H9 (cell line): ENCODE measurements around the gene NOC3L. TPM values are rescaled to one million over a fixed set of nuclear protein-coding genes. Genes with fewer than 3 reads are reported as not detected.

Experiments used
- DNase-seq: peaks from one replicate; pipeline ENCODE4 v3.0.0-alpha.2; 2017
- H2AFZ ChIP-seq: one replicate; pipeline ENCODE4 v1.6.1; 2013; ENCODE audit warnings: mild to moderate bottlenecking, low read length, control low read depth, moderate library complexity
- H2AK5ac ChIP-seq: 2 replicates; pipeline ENCODE4 v1.6.1; 2013; ENCODE audit warnings: low read length, control low read depth, mixed read lengths; ENCODE audit not compliant: insufficient read length
- H2BK120ac ChIP-seq: one replicate; pipeline ENCODE4 v1.6.1; 2013; ENCODE audit warnings: low read depth, mild to moderate bottlenecking, low read length, control low read depth, inconsistent platforms; ENCODE audit not compliant: poor library complexity, severe bottlenecking
- H2BK12ac ChIP-seq: 2 replicates; pipeline ENCODE4 v1.6.1; 2013; ENCODE audit warnings: low read length, control low read depth, mixed read lengths, low read depth; ENCODE audit not compliant: insufficient read length
- H2BK15ac ChIP-seq: 2 replicates; pipeline ENCODE4 v1.6.1; 2013; ENCODE audit warnings: low read depth, low read length, control low read depth
- H2BK20ac ChIP-seq: one replicate; pipeline ENCODE4 v1.6.1; 2013; ENCODE audit warnings: low read depth, mild to moderate bottlenecking, low read length, control low read depth, inconsistent platforms; ENCODE audit not compliant: poor library complexity, severe bottlenecking
- H2BK5ac ChIP-seq: 2 replicates; pipeline ENCODE4 v1.6.1; 2013; ENCODE audit warnings: low read length, control low read depth, mixed read lengths; ENCODE audit not compliant: insufficient read length
- H3K14ac ChIP-seq: 2 replicates; pipeline ENCODE4 v1.6.1; 2013; ENCODE audit warnings: low read length, control low read depth; ENCODE audit not compliant: insufficient read depth
- H3K18ac ChIP-seq: 2 replicates; pipeline ENCODE4 v1.6.1; 2013; ENCODE audit warnings: low read depth, mild to moderate bottlenecking, mixed read lengths, low read length, control low read depth; ENCODE audit not compliant: insufficient read length
- H3K23ac ChIP-seq: 2 replicates; pipeline ENCODE4 v1.6.1; 2013; ENCODE audit warnings: low read length, control low read depth, mixed read lengths, low read depth; ENCODE audit not compliant: insufficient read length
- H3K23me2 ChIP-seq: 2 replicates; pipeline ENCODE4 v1.6.1; 2013; ENCODE audit warnings: low read depth, mild to moderate bottlenecking, mixed read lengths, low read length, control low read depth; ENCODE audit not compliant: insufficient read length, poor library complexity, severe bottlenecking
- H3K27ac ChIP-seq: 2 replicates; pipeline ENCODE4 v1.5.1; 2013; ENCODE audit warnings: low read length, control low read depth, mixed read lengths, low read depth; ENCODE audit not compliant: insufficient read length
- H3K27me3 ChIP-seq: 2 replicates; pipeline ENCODE4 v1.6.1; 2013; ENCODE audit warnings: low read length, control low read depth, inconsistent platforms; ENCODE audit not compliant: insufficient read depth
- H3K4ac ChIP-seq: 2 replicates; pipeline ENCODE4 v1.6.1; 2013; ENCODE audit warnings: low read depth, mild to moderate bottlenecking, control low read depth, inconsistent platforms, low read length, moderate library complexity
- H3K4me1 ChIP-seq: 2 replicates; pipeline ENCODE4 v1.6.1; 2013; ENCODE audit warnings: low read length, control low read depth, inconsistent platforms; ENCODE audit not compliant: insufficient read depth
- H3K4me2 ChIP-seq: 2 replicates; pipeline ENCODE4 v1.6.1; 2013; ENCODE audit warnings: low read length, control low read depth, mixed read lengths; ENCODE audit not compliant: insufficient read length, insufficient read depth
- H3K56ac ChIP-seq: 2 replicates; pipeline ENCODE4 v1.6.1; 2013; ENCODE audit warnings: low read depth, mild to moderate bottlenecking, mixed read lengths, low read length, control low read depth; ENCODE audit not compliant: insufficient read length
- H3K79me1 ChIP-seq: 2 replicates; pipeline ENCODE4 v1.6.1; 2013; ENCODE audit warnings: low read depth, mild to moderate bottlenecking, moderate library complexity, low read length, control low read depth, inconsistent platforms; ENCODE audit not compliant: insufficient read depth, poor library complexity, severe bottlenecking
- H3K79me2 ChIP-seq: 2 replicates; pipeline ENCODE4 v1.6.1; 2013; ENCODE audit warnings: low read length, control low read depth, inconsistent platforms; ENCODE audit not compliant: insufficient read depth
- H3K9ac ChIP-seq: 2 replicates; pipeline ENCODE4 v1.6.1; 2013; ENCODE audit warnings: low read length, control low read depth, mixed read lengths; ENCODE audit not compliant: insufficient read length; ENCODE audit errors: extremely low read depth
- H3K9me3 ChIP-seq: one replicate; pipeline ENCODE4 v1.6.1; 2013; ENCODE audit warnings: low read depth, low read length, inconsistent platforms; ENCODE audit not compliant: control insufficient read depth
- H3T11ph ChIP-seq: one replicate; pipeline ENCODE4 v1.6.1; 2013; ENCODE audit warnings: mild to moderate bottlenecking, low read length, control low read depth, inconsistent platforms
- H4K20me1 ChIP-seq: one replicate; pipeline ENCODE4 v1.6.1; 2013; ENCODE audit not compliant: control insufficient read depth, insufficient read length, insufficient read depth
- H4K5ac ChIP-seq: 2 replicates; pipeline ENCODE4 v1.6.1; 2013; ENCODE audit warnings: low read depth, mild to moderate bottlenecking, mixed read lengths, low read length, control low read depth; ENCODE audit not compliant: insufficient read length
- H4K8ac ChIP-seq: replicated peaks from 2 replicates; pipeline ENCODE4 v1.6.1; 2013; ENCODE audit warnings: low read length, control low read depth, mixed read lengths, low read depth; ENCODE audit not compliant: insufficient read length
- H4K91ac ChIP-seq: 2 replicates; pipeline ENCODE4 v1.6.1; 2013; ENCODE audit warnings: low read depth, mild to moderate bottlenecking, moderate library complexity, mixed read lengths, low read length, control low read depth; ENCODE audit not compliant: insufficient read length
- H3K27ac Mint-ChIP-seq, 3 experiments: 2 replicates in 2 of 3; 3 replicates in 1 of 3; pipeline ENCODE4 v1.8.0; 2020 to 2021; ENCODE audit warnings: mixed read lengths in 3 of 3, mild to moderate bottlenecking in 1 of 3, moderate library complexity in 1 of 3
- H3K27me3 Mint-ChIP-seq: 2 replicates; pipeline ENCODE4 v1.8.0; 2021; ENCODE audit warnings: low read depth, mild to moderate bottlenecking, moderate library complexity, mixed read lengths
- H3K36me3 Mint-ChIP-seq, 3 experiments: 2 replicates in 2 of 3; 3 replicates in 1 of 3; pipeline ENCODE4 v1.8.0; 2020 to 2021; ENCODE audit warnings: low read depth in 3 of 3, mixed read lengths in 3 of 3; ENCODE audit not compliant: insufficient read depth in 1 of 3
- H3K4me1 Mint-ChIP-seq, 2 experiments: 2 replicates each; pipeline ENCODE4 v1.8.0; 2020; ENCODE audit warnings: mixed read lengths in 2 of 2
- H3K4me3 Mint-ChIP-seq, 2 experiments: 2 replicates in 1 of 2; 3 replicates in 1 of 2; pipeline ENCODE4 v1.8.0; 2020 to 2021; ENCODE audit warnings: mild to moderate bottlenecking in 2 of 2, mixed read lengths in 2 of 2, moderate library complexity in 1 of 2
- H3K9me3 Mint-ChIP-seq, 2 experiments: 2 replicates in 1 of 2; 3 replicates in 1 of 2; pipeline ENCODE4 v1.8.0; 2020; ENCODE audit warnings: mild to moderate bottlenecking in 2 of 2, mixed read lengths in 2 of 2, moderate library complexity in 1 of 2
- WGBS: extraction: QIAGEN DNeasy Blood & Tissue Kit; methylation state at CpG from one replicate; pipeline ENCODE4 v1.1.7; 2013; ENCODE audit warnings: missing lambda C conversion rate, low lambda C conversion rate, mixed read lengths; ENCODE audit not compliant: insufficient read length; ENCODE audit errors: extremely low coverage; 5-methylcytosine and 5-hydroxymethylcytosine counted together
- total RNA-seq: library from RNA; stranded (reverse); gene quantifications from 2 replicates; pipeline ENCODE4 v1.2.1, GENCODE V29; 2021
- TF ChIP-seq, protein P1 (sequence below): fragments of 200-600 bp; sonication (generic); conservative IDR thresholded peaks from 3 replicates; pipeline ENCODE4 v1.8.0; 2021; ENCODE audit warnings: antibody characterized with exemption, mild to moderate bottlenecking

Gene NOC3L
- total RNA-seq, 1 experiment from 2014 or later, result 35.8 TPM

- no peak overlapping the region for H4K91ac ChIP-seq
- H3K79me1 ChIP-seq, result no peaks in the 10 kb centered on the region
- H3K79me2 ChIP-seq, result no peaks in the 10 kb centered on the region; the same call in 1 of the 2 replicates
- H3K4me3 Mint-ChIP-seq, result no peak overlapping the region
- H3K27ac Mint-ChIP-seq, result no peak overlapping the region
- no peak overlapping the region for H4K5ac ChIP-seq
- H3K4me1 Mint-ChIP-seq, result 0 out of 4 replicates have a peak, but pooled peaks cover 0 to 2% of the 10 kb centered on the region in 2 experiments
- no peak overlapping the region for H3K23ac ChIP-seq
- H2BK20ac ChIP-seq, result no peak overlapping the region
- no peaks in the 10 kb centered on the region for H3K4me1 ChIP-seq
- no peak overlapping the region for H2BK5ac ChIP-seq
- H3K4me2 ChIP-seq, result no peak overlapping the region
- no peak overlapping the region for H3K27ac ChIP-seq
- H3K27me3 Mint-ChIP-seq, result no peaks in the 10 kb centered on the region
- WGBS, result no CpG with 5 or more reads among the region's 2 CpGs
- peaks cover 33 to 86% (median 73%) of the 10 kb centered on the region in 3 experiments; a peak in 6 of 7 replicates for H3K36me3 Mint-ChIP-seq
- H4K8ac ChIP-seq, result no peak overlapping the region
- TF ChIP-seq, protein P1, sequence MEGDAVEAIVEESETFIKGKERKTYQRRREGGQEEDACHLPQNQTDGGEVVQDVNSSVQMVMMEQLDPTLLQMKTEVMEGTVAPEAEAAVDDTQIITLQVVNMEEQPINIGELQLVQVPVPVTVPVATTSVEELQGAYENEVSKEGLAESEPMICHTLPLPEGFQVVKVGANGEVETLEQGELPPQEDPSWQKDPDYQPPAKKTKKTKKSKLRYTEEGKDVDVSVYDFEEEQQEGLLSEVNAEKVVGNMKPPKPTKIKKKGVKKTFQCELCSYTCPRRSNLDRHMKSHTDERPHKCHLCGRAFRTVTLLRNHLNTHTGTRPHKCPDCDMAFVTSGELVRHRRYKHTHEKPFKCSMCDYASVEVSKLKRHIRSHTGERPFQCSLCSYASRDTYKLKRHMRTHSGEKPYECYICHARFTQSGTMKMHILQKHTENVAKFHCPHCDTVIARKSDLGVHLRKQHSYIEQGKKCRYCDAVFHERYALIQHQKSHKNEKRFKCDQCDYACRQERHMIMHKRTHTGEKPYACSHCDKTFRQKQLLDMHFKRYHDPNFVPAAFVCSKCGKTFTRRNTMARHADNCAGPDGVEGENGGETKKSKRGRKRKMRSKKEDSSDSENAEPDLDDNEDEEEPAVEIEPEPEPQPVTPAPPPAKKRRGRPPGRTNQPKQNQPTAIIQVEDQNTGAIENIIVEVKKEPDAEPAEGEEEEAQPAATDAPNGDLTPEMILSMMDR, result no peak
- no peaks in the 10 kb centered on the region; the same call in 1 of the 2 replicates for H3K27me3 ChIP-seq
- no peaks in the 10 kb centered on the region for H3K9me3 ChIP-seq
- no peak overlapping the region for H2BK12ac ChIP-seq
- no peak overlapping the region for H3K4ac ChIP-seq
- H3K56ac ChIP-seq, result no peak overlapping the region
- no peak overlapping the region for H2BK15ac ChIP-seq
- no peak overlapping the region for H2AFZ ChIP-seq
- no peak overlapping the region for H2AK5ac ChIP-seq
- DNase-seq, result no peak
- no peak overlapping the region for H3K9ac ChIP-seq
- no peak overlapping the region for H3K18ac ChIP-seq
- H3T11ph ChIP-seq, result no peak overlapping the region
- H4K20me1 ChIP-seq, result no peaks in the 10 kb centered on the region
- no peaks in the 10 kb centered on the region for H3K23me2 ChIP-seq
- H2BK120ac ChIP-seq, result no peak overlapping the region
- no peak overlapping the region for H3K14ac ChIP-seq
- no peaks in the 10 kb centered on the region for H3K9me3 Mint-ChIP-seq
Measured at GRCh38 chr10:94355841-94356240, 6.9 kb downstream of the NOC3L start.
